HG02973 (cell line): Measurements from ENCODE around the gene USH2A.

Experiments used
- ATAC-seq: cut with Tn5 transposase; IDR thresholded peaks from one replicate; pipeline ENCODE4 v1.9.1; 2021; ENCODE audit warnings: moderate library complexity; ENCODE audit not compliant: unreplicated experiment

Gene USH2A

DNA sequence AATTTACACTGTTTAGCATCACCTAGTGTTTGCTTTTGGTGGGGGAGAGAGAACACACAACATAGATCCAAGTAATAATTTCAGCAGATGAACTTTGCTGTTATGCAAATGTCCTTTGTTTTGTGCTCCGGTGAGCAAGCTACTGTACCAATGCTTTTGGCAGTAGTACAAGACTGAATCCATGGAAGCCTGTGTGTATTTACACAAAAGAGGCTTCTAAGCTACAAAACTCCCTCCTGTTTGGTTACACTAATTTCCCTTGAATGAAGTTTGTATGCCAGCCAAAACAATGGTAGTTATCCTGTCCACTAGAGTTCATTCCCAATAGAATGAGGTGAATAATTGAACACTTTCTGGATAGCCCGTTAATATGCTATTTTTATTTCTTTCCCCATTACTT, 535.6 kb downstream of the USH2A start:
- no peak for ATAC-seq

DNA sequence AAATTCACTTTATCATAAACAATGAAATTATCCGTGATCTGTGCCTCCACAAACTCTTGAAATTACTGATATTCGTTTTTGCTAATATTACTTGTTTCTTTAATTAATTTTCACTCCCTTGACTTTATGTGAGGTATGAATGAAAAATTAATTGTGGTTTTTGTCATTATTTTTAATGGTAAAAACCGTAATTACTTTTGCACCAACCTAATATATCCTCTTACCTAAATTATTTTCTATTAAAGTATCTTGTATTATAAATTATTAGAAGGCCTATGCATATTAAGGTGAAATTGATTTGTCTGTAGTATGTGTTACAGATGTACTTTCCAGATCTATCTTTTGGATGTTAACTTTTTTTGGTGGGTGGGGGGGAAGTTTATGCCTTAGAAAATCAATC, 540.2 kb downstream of the USH2A start:
- ATAC-seq = no peak

DNA sequence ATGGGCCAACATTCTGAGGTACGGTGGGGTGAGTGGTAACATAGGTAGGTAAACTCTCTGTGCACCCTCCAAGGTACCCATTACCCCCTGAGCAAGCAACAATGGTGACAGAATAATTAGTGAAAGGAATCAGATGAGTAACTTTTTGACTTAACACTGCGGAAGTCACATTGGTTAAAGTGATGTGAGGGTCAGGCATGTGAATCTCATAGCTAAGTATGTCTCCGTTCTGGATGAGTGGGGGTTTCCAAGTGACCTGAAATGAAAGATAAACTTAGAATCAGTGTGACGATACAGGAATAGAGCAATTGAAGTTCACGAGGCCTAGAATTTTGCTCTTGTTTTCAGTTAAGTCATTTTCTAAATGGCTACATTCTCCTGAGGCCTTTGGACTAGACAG, 544.4 kb downstream of the USH2A start:
- ATAC-seq = no peak

DNA sequence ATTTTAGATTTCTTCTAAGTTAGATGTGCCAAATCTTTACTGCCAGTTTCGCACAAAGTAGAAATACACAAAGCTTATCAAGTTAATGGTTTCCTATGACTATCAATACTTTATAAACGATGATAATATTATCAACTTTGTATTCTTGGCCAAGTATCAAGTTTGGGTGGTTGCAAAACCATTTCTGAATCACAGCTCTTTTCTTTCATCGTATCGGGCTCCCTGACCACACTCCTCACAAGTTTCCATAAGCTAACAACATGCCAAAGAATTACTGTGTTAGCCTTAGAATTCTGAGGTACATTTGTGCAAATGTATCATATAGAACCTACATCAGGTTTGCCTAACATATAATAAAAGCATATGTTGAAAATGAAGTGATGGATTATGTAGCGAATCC, 545.1 kb downstream of the USH2A start:
- no peak for ATAC-seq

DNA sequence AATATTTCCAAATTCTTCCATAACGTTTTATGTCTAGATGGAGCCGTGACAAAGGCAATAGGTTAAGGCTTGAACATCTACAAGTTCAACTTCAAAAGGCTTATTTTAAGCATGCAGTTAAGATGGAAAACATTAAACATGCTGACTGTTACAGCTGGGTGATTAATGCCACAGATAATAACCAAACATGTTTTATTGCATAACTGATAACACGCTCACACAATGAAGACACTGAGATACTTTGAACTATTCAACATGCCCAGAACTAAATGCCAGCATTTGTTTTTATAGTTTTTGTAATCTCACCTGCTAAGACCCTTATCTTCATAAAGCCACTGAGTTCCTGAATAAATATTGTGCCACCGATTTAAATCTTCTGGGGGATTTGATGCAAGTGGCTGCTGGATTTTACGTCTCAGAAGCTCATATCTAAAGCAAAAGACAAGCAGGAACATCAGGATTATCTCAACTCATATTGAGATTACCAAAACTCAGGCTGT, 545.7 kb downstream of the USH2A start:
- ATAC-seq = no peak

DNA sequence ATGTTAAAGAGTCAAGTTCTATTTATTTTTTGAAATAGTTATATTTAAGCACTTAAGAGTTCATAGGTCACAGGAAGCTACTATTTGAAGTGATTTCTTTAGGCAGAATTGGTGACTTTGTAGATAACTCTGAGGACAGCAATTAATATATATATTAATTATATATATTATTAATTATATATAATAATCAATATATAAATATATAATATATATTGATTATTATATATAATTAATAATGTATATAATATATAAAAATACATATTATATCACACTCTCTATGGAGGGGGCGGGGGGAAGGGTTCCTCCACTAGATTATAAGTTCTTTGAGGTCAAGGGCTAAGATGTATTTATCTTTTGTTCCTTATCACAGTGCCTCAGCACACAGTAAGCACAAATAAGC, 547.5 kb downstream of the USH2A start:
- ATAC-seq = no peak

DNA sequence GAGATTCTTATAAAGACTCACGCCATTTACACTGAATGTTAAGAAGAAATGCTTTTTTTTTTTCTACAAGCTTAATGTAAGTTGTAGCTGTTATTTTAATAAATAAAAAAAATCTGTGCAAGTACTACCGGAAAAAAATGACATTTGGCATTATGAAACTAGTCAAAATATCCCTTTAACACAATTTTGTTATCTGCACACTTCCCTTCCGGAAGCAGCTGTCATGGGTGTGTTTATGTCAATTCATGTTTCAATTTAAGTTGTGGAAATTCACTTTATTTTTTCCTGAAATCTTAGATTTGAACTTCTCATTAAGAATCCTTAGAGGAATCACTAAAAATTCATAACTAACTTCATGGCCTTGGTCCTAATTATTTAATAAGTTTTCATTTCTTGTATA, 548.0 kb downstream of the USH2A start:
- ATAC-seq = no peak

DNA sequence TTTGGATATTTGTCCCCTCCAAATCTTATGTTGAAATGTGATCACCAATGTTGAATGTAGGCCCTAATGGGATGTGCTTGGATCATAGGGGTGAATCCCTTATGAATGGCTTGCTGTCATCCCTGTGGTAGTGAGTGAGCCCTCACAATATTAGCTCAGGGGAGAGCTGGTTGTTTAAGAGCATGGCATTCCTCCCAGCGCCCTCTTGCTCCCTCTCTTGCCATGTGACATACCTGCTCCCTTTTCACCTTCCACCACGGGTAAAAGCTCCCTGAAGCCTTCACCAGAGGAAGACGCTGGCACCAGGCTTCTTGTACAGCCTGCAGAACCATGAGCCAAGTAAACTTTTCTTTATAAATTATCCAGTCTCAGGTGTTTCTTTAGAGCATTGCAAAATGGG, 550.6 kb downstream of the USH2A start:
- no peak for ATAC-seq

DNA sequence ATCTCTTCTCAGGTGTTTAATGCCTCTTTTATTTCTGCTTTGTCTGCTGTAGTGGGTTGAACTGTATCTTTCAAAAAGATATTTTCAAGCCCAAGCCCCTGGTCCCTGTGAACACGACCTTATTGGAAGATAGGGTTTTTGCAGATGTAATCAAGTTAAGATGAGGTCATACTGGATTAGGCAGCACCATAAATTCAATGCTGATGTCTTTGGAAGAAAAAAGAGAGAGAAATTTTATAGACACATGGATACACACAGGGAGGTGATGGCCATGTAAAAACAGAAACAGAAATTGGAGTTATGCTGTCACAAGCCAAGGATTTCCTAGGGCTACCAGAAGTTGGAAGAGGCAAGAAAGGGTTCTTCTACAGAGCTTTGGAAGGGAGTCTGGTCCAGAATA, 554.7 kb downstream of the USH2A start:
- ATAC-seq = no peak

DNA sequence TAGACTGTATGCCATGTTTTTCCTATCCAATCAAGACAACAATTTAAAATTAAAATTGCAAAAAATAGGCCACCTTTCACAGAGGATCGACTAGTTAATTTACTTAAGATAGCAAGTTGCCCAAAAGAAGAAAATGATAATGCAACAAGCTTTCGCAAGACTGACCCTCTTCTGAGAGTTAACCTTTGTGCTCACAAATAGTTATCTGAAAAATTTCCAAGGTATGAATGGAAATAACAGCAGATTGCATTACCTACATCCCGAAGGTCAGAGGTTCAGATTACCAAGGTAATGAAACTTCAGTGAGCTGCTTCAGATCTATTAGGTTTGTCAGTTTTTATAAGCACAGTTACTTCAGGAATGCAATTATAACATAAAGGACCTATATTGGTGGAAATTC, 558.2 kb downstream of the USH2A start:
- ATAC-seq = no peak

DNA sequence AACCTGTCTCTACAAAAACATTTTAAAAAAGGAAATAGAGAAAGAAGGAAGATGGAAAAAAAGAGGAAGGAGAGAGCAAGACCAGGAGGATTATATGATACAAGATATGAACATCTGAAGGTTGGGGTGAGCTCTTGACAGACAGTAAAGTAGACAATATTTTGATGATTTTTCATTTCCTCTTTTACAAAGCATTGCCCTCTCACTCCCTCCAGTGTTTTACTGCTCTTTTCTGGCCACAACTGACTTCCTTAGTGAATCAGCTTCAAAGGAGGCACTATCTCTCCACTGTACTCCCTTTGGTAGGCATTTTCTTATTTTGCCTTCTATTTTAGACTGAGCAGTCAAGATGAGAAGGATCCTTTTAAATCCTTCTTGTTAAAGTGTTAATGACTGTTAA, 559.5 kb downstream of the USH2A start:
- ATAC-seq = no peak

DNA sequence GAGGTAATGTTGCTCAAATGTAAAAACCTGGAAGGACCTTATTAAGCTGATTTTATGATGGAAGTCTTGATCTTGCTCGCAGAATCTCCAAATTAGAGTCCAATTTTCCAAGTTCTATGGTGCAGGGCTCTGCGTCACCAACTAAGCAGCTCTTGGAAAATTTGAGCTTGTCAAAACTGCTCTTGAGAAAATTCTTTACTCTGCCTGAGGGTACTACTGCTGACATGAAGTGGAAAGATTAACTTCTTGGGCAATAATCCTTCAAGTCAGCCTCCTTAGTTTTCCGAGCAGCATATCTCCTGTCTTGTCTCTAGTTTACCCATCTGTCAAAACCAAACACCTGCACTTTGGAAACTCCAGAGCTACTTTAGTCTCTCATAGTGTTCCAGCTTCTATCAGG, 562.4 kb downstream of the USH2A start:
- no peak for ATAC-seq

DNA sequence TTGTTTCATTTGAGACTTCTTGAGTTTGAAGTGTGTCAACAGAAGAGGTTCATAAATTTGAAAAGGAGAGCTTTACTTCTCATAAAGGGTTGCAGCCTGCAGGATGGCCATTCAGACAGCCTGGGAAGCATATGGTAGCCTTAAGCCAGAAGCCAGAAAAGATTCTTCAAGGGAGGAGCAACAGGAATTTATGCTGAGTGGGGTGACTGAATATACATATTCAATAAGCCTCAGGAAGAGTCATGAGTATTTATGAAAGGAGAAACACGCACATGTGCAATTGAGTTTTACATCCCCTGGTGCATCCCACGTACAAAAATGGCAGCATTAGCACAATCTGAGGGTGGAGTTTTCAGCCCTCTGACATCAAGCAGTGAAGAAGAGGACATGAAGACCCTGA, 565.9 kb downstream of the USH2A start:
- no peak for ATAC-seq

DNA sequence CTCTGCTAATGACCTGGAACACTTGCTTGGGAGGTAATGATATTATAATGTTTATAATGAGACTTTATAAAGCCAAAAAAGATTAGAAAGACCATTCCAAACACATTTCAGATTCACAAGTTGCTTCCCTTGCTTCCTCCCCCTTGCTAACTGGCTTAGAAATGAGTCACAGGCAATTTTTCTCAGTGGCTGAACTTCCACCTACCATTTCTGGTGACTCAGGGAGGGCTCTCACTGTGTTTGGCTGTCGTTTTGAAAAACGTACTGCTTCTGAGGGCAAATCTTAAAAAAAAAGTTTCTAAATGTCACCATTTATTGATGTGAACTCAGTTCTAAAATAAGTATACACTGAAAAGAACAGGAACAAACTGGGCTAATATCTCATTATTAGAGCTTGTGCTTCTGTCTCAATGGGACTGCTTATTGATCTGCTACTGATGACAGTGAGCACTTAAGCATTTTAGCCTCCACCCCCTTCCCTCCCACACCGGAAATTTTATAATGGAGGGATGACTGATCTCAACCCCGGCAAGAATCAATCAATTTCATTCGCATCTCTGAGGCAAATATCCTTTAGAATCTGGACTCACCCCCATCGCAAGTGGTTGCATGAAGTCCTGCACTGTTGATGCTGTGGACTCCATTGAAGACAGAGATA, 577.9 kb downstream of the USH2A start:
- ATAC-seq = no peak

DNA sequence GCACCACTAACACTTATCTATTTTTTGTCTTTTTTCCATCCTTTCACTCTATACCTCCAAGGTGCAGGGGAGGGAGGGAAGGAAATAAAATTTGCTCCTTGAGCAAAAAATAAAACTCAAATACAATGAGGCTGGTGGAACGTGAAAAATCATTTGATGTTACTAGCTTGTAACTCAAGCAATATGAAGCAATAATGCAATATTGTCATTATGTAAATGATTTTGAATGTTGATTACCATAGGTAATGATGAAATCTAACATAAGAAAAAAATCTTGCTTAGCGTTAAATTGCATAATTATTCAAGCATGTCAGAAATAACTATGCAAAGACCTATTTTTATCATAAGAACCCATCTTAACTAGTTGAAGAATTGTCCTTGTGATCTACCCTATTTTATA, 578.5 kb downstream of the USH2A start:
- ATAC-seq = no peak

DNA sequence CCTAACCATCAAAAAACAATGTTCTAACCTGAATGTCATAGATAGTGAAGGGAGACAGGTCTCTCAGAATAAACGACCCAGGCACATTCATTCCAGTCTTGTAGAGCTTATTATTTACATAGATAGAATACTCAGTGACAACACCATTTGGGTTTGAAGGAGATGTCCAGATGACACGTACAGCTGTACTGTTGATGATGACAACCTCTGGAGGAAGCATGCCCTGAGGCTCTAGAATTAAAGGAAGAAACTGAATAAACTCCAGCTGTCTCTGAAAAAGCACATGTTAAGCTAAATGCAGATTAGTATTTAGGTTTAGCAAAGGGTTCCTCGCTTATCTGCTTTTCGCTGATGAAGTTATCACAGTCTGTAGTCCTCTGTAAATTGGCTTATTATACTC, 579.0 kb downstream of the USH2A start:
- ATAC-seq = no peak

DNA sequence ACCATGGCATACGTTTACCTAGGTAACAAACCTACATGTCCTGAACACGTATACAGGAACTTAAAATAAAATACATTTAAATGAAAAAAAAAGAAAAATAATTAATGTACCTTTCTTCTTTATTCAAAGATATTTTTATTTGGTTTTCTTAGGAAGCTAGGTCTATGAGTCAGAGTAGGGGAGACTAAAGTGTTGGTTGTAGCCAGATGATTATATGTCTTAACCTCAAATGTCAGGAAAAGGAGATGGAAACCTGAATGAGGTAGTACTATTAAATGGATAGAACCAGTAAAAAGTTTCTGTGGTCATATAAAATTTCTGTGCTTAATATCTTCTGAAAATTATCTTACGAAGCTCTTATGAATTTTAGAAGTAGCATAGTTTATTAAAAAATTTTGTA, 580.3 kb downstream of the USH2A start:
- ATAC-seq = no peak

DNA sequence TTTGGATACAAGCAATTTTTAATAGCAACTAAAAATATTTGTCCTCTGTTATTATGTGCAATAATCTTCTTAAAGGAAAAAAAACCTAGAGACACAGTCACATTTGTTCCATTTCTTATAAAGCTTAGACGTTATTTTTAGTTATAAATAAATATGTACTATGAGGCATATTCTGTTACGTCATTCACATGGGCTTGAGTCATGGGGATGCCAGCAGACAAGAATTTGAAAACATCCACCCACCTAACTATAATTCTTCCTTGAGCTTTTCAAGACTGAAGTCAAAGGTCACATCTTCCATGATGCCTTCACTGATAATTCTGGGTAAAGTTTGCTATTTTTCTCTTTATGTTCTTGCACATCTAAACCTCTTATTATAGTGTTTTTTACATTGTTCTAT, 587.3 kb downstream of the USH2A start:
- no peak for ATAC-seq

DNA sequence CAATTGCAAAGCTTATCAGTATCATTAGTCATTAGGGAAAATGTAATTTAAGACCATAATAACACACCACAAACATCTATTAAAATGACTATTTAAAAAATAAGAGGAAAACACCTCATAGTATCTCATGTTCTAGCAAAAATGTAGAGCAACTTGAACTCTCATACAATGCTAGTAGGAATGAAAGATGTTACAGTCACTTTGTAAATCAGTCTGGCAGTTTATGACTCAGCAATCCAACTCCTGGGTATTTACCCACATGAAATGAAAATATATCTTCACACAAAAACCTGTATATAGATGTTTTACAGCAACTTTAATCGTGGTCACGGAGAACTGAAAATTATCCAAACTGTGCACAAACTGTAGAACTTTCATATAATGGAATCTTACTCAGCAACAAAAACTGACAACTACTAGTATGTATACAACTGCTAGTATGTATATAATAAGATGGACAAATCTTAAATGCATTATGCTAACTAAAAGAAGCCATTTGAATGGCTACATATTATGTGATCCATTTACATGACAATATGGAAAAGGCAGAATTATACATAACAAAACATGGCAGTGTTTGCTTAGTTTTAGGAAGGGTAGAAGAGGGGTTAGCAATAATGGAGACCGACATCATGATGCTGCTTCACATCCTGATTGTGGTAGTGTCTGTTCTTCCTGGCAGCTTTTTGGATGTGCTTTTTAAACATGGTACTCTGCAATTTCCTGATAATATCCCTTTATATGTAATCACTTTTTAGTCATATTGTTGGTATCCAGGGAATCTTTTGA, 589.1 kb downstream of the USH2A start:
- no peak for ATAC-seq

DNA sequence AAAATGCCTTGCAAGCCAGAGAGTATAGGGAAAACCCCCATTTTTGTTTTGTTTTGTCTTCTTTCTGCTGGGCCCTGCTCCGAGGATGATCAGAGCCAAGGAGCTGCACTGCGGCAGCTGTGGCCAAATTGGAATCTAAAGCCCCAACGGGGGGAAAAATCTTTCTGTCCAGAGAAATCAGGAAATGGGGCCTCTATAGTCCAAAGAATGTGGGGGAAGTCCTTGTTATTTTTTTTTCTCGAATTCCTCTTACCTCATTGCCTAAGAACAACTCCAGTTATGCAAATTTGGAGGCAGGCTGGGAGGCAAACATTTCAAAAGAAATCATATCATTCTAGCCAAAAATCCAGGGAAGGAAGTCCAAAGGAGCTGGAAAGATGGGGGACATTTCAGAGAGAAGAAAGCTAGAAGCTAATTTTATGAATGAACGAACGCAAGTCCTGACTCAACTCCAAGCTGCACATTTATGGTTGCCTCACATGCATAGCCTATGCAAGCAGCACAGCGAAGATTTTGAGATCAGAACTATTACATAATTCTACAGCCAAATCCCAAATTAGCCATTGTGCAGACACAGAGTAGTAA, 592.9 kb downstream of the USH2A start:
- no peak for ATAC-seq

DNA sequence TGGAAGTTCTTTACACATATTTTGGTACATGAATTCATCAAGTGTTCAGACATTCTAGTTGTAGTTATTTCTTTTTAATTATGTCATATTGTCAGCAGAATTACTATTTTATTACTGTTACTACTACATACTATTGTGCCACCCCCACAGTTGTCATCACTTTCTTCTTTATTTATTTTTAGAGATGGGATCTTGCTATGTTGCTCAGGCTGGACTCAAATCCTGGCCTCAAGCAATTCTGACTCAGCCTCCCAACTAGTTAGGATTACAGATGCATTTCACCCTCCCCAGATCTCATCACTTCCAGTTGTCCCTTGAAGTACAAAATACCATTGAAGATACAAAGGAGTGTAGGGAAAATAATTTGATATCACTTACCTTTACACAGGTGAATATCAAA, 598.2 kb downstream of the USH2A start:
- ATAC-seq = no peak

DNA sequence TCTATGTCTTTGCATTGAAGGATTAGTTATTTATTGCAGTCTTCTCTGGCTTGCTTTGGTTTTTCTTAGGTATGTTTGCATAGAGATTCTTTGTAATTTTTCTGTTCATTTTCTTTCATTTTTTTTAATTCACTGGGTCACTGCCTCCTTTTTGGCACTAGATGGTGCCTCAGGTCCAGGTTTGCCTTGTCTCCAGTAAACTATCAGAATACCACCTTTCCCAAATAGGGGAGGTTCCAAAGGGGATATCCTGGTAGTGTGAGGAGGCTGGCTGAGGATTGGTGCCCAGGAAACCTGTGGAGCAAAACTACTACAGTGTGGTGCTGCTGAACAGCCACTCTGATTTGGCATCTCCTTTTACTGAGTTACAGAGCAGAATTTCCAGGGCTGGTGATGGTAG, 599.0 kb downstream of the USH2A start:
- no peak for ATAC-seq
